Lower leg skin (tissue), 4 donors: ENCODE data around the gene RASL12. TPM values are rescaled to one million over a fixed set of nuclear protein-coding genes. Genes with fewer than 3 reads are reported as not detected.

Source experiments
- DNase-seq, 2 donors: peaks; one replicate each; pipeline ENCODE4 v3.0.0-alpha.2; 2019; ENCODE audit warnings: low spot score in 2 of 2
- H3K4me3 ChIP-seq: fragments of 200-600 bp; sonication (generic); 2 replicates; pipeline ENCODE4 v1.5.1; 2017; ENCODE audit warnings: mild to moderate bottlenecking, low read depth; ENCODE audit not compliant: poor library complexity, severe bottlenecking
- POLR2A ChIP-seq, 2 donors: fragments of 450-650 bp; IDR thresholded peaks; one replicate each; pipeline ENCODE4 v1.6.1; 2016 to 2017; ENCODE audit warnings: antibody characterized with exemption in 2 of 2, mild to moderate bottlenecking in 1 of 2, moderate library complexity in 1 of 2
- WGBS, 2 donors: methylation state at CpG; one replicate each; pipeline ENCODE4 v1.1.5; 2018; 5-methylcytosine and 5-hydroxymethylcytosine counted together
- intact Hi-C: fragments of 100-400 bp; cut with DNase I; formaldehyde crosslinking; loops from one replicate; pipeline ENCODE4 v1.15.0; 2023; ENCODE audit warnings: low total_unique reads
- total RNA-seq, 4 donors: library from RNA; depleted of rRNA; stranded (reverse); fragments of >200 nt; gene quantifications; one replicate each; pipeline ENCODE4 v1.1.0, GENCODE V29; 2016
- TF ChIP-seq, protein P1 (sequence below), 3 donors: fragments of 450-650 bp; IDR thresholded peaks; one replicate each; pipeline ENCODE4 v1.5.1; 2016; ENCODE audit warnings: antibody characterized with exemption in 3 of 3, mild to moderate bottlenecking in 3 of 3, moderate library complexity in 2 of 3

The RASL12 gene
- total RNA-seq, 4 donors from 2014 or later: 1.7 to 18.9 (median 7.7) TPM

- no peak overlapping the region for H3K4me3 ChIP-seq
- TF ChIP-seq POLR2A (IDR thresholded peaks at IDR 0.05): no peak
- TF ChIP-seq, protein P1, sequence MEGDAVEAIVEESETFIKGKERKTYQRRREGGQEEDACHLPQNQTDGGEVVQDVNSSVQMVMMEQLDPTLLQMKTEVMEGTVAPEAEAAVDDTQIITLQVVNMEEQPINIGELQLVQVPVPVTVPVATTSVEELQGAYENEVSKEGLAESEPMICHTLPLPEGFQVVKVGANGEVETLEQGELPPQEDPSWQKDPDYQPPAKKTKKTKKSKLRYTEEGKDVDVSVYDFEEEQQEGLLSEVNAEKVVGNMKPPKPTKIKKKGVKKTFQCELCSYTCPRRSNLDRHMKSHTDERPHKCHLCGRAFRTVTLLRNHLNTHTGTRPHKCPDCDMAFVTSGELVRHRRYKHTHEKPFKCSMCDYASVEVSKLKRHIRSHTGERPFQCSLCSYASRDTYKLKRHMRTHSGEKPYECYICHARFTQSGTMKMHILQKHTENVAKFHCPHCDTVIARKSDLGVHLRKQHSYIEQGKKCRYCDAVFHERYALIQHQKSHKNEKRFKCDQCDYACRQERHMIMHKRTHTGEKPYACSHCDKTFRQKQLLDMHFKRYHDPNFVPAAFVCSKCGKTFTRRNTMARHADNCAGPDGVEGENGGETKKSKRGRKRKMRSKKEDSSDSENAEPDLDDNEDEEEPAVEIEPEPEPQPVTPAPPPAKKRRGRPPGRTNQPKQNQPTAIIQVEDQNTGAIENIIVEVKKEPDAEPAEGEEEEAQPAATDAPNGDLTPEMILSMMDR (IDR thresholded peaks at IDR 0.05): no peak
- intact Hi-C loops: no loop called here
- no peak for DNase-seq
- 66 to 84% methylated on average over 8 of the region's 8 CpGs for WGBS, 2 donors
Observed at GRCh38 chr15:65085207-65085753, 17.5 kb upstream of the RASL12 start.

DNA sequence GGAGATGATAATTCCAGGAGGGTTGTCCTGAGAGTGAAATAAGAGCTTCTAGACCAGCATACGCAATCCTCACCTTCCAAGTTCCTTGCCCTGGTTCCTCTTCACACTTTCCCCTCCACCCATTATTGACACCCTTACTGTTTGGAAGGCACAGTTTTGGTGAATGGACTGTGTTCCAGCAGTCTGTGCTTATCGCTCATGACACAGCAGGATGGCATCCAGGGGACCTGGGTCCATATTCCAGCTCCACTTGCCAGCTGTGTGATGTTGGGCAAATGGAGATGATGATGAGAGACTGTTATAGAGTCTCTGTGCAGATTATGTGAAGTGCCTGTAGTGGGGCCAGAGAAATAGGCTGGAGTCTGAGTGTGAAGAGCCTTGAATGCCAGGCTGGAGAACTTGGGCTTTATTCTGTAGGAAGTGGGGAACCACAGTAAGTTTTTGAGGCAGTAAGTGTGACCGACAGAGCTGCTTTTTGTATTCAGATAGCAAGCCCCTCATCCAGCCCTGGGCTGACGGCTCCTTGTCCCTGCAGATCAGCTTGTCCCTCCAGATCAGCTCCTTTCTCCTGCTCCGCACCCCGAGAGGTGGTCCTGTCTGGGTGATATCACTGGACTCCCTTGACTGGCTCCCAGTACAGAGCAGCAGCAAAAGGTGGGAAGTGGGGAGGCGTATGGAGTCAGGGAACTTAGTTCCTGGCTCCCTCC, 16.9 kb upstream of the RASL12 start:
- TF ChIP-seq, protein P1 (IDR thresholded peaks at IDR 0.05): no peak
- TF ChIP-seq POLR2A (IDR thresholded peaks at IDR 0.05): no peak
- 84 to 87% methylated on average over 7 of the region's 7 CpGs for WGBS, 2 donors
- H3K4me3 ChIP-seq: no peak overlapping the region
- intact Hi-C loops: no loop called here
- peak in 1 of 2 donors; percentile 76 for DNase-seq

- no peak for DNase-seq
- intact Hi-C loops: no loop called here
- TF ChIP-seq POLR2A (IDR thresholded peaks at IDR 0.05): no peak
- TF ChIP-seq, protein P1 (IDR thresholded peaks at IDR 0.05): no peak
- H3K4me3 ChIP-seq: no peak overlapping the region
- 73 to 77% methylated on average over 7 of the region's 7 CpGs for WGBS, 2 donors
Observed at GRCh38 chr15:65083262-65083701, 15.5 kb upstream of the RASL12 start.

- TF ChIP-seq, protein P1 (IDR thresholded peaks at IDR 0.05): no peak
- no peak for TF ChIP-seq POLR2A (IDR thresholded peaks at IDR 0.05)
- DNase-seq: no peak
- no peak overlapping the region for H3K4me3 ChIP-seq
- intact Hi-C loops: no loop called here
- 8 to 15% methylated on average over 7 of the region's 7 CpGs for WGBS, 2 donors
Observed at GRCh38 chr15:65082303-65082953, 14.6 kb upstream of the RASL12 start.

DNA sequence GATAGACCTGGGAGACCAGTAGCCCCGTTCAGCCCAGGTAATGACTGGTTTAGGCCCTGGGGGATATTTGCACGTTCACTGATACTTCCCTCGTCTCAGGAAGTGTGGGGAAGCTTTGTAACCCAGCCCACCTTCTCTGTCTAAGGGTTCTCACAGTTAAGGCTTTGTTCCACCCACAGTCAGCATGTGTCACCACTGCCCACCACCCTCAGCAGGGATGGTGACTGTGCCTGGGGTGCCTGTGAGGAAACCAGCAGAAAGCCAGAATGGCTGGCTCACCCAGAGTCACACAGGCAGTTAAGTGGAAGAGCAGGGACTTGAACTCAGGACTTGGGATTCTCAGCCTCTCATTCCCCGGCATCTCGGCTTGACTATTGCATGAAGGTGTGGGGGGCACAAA, 14.0 kb upstream of the RASL12 start:
- WGBS, 2 donors: 78 to 82% methylated on average over 5 of the region's 5 CpGs
- intact Hi-C loops: no loop called here
- TF ChIP-seq, protein P1 (IDR thresholded peaks at IDR 0.05): no peak
- no peak for TF ChIP-seq POLR2A (IDR thresholded peaks at IDR 0.05)
- no peak for DNase-seq
- no peak overlapping the region for H3K4me3 ChIP-seq
